BJ (cell line): Measurements from ENCODE around the gene PROM1. TPM values are rescaled to one million over a fixed set of nuclear protein-coding genes. Genes with fewer than 3 reads are reported as not detected.

ENCODE experiments used
- CTCF ChIA-PET: fragments of 350-600 bp; formaldehyde crosslinking; extraction: SDS; loops from one replicate; lab custom pipeline; 2021; ENCODE audit warnings: antibody characterized with exemption, inconsistent platforms; lab: Yijun Ruan, JAX
- POLR2A ChIA-PET: fragments of 300-600 bp; sonication (Branson Sonifier 250); formaldehyde crosslinking; extraction: SDS; loops from one replicate; lab custom pipeline; 2021; ENCODE audit warnings: antibody characterized with exemption; lab: Charles Lee
- DNase-seq: peaks from one replicate; pipeline ENCODE4 v3.0.0-alpha.2; 2011; ENCODE audit warnings: low read depth
- H3K27me3 ChIP-seq: 2 replicates; pipeline ENCODE4 v1.6.0; 2011; ENCODE audit warnings: low read length; ENCODE audit not compliant: control insufficient read depth, insufficient read depth
- H3K36me3 ChIP-seq: 2 replicates; pipeline ENCODE4 v1.5.1; 2011; ENCODE audit warnings: low read length; ENCODE audit not compliant: control insufficient read depth, insufficient read depth
- H3K4me3 ChIP-seq: 2 replicates; pipeline ENCODE4 v1.5.1; 2011; ENCODE audit warnings: low read depth, mild to moderate bottlenecking, control low read depth, low read length
- CTCF ChIP-seq: IDR thresholded peaks from 2 replicates; pipeline ENCODE4 v1.5.1; 2011; ENCODE audit warnings: low read depth, mild to moderate bottlenecking, control low read depth, inconsistent platforms, low read length, moderate library complexity; ENCODE audit not compliant: insufficient read depth
- polyA plus RNA-seq: library from polyadenylated mRNA; depleted of rRNA; stranded (reverse); fragments of >200 nt; gene quantifications from 2 replicates; pipeline ENCODE4 v1.2.3, GENCODE V29; 2011

PROM1 gene
- polyA plus RNA-seq, 1 experiment = not detected

- H3K36me3 ChIP-seq = no peaks in the 10 kb centered on the region
- ChIA-PET POLR2A (no interaction called here), CTCF (no interaction called here)
- no peak for DNase-seq
- no peak overlapping the region for H3K4me3 ChIP-seq
- H3K27me3 ChIP-seq = peaks cover 28% of the 10 kb centered on the region
- no peak for TF ChIP-seq CTCF
Measured at GRCh38 chr4:16085822-16086221, 2.0 kb upstream of the PROM1 start.

GRCh38 chr4:16082426-16083240, 1.2 kb downstream of the PROM1 start:
- no peak for TF ChIP-seq CTCF
- ChIA-PET POLR2A (no interaction called here), CTCF (interaction anchor here (0.5 kb wide), 1 partner anchor 102 kb away, joined by 3 read pairs; no protein-coding TSS in a partner anchor)
- DNase-seq = no peak
- no peak overlapping the region; the same call in 1 of the 2 replicates for H3K4me3 ChIP-seq
- H3K36me3 ChIP-seq = no peaks in the 10 kb centered on the region
- peaks cover 38% of the 10 kb centered on the region for H3K27me3 ChIP-seq

GRCh38 chr4:16082041-16082425, 1.8 kb downstream of the PROM1 start:
- TF ChIP-seq CTCF = no peak
- ChIA-PET CTCF (no interaction called here), POLR2A (no interaction called here)
- Histone ChIP-seq H3K4me3 (no peak overlapping the region), H3K36me3 (no peaks in the 10 kb centered on the region), H3K27me3 (peaks cover 38% of the 10 kb centered on the region)
- DNase-seq = no peak

GRCh38 chr4:16079046-16079445, 4.8 kb downstream of the PROM1 start:
- Histone ChIP-seq H3K4me3 (no peak overlapping the region), H3K36me3 (no peaks in the 10 kb centered on the region), H3K27me3 (peaks cover 34% of the 10 kb centered on the region)
- ChIA-PET CTCF (interaction anchor here (1.0 kb wide), 1 partner anchor 13 kb away, joined by 3 read pairs; no protein-coding TSS in a partner anchor), POLR2A (no interaction called here)
- DNase-seq = no peak
- TF ChIP-seq CTCF = no peak

GRCh38 chr4:16078195-16078760, 5.5 kb downstream of the PROM1 start:
- no peak overlapping the region for H3K4me3 ChIP-seq
- ChIA-PET CTCF (interaction anchor here (1.0 kb wide), 1 partner anchor 14 kb away, joined by 3 read pairs; no protein-coding TSS in a partner anchor), POLR2A (no interaction called here)
- peaks cover 26% of the 10 kb centered on the region for H3K27me3 ChIP-seq
- no peak for DNase-seq
- no peak for TF ChIP-seq CTCF
- H3K36me3 ChIP-seq = no peaks in the 10 kb centered on the region
